Calu3 (cell line): ENCODE measurements around the gene IRF9. TPM values are rescaled to one million over a fixed set of nuclear protein-coding genes. Genes with fewer than 3 reads are reported as not detected.
A peak's percentile ranks its signal among the peaks of the same experiment; 100 is the strongest.

Experiments used
- BruUV-seq: library from RNA; stranded (reverse); fragments of 400-500 nt; replicated peaks from 2 replicates; lab custom pipeline; 2021; lab: Mats Ljungman, UMichigan
- CTCF ChIA-PET: fragments of 300-600 bp; sonication (Branson Sonifier 250); formaldehyde crosslinking; loops from one replicate; lab custom pipeline; 2022; ENCODE audit warnings: antibody characterized with exemption; lab: Charles Lee
- DNase-seq: peaks from one replicate; pipeline ENCODE4 v3.0.0; 2022
- H3K27ac Mint-ChIP-seq: one replicate; pipeline ENCODE4 v1.8.0; 2022; ENCODE audit warnings: mixed read lengths; ENCODE audit not compliant: unreplicated experiment
- H3K27me3 Mint-ChIP-seq: one replicate; pipeline ENCODE4 v1.8.0; 2022; ENCODE audit warnings: mixed read lengths; ENCODE audit not compliant: unreplicated experiment
- H3K36me3 Mint-ChIP-seq: one replicate; pipeline ENCODE4 v1.8.0; 2022; ENCODE audit warnings: mild to moderate bottlenecking, moderate library complexity, mixed read lengths; ENCODE audit not compliant: insufficient read depth, unreplicated experiment
- H3K4me1 Mint-ChIP-seq: one replicate; pipeline ENCODE4 v1.8.0; 2022; ENCODE audit warnings: mild to moderate bottlenecking, low read depth, mixed read lengths; ENCODE audit not compliant: unreplicated experiment
- H3K4me3 Mint-ChIP-seq: one replicate; pipeline ENCODE4 v1.8.0; 2022; ENCODE audit warnings: mild to moderate bottlenecking, low read depth, moderate library complexity, mixed read lengths; ENCODE audit not compliant: unreplicated experiment
- H3K9me3 Mint-ChIP-seq: one replicate; pipeline ENCODE4 v1.8.0; 2022; ENCODE audit warnings: low read depth, mixed read lengths; ENCODE audit not compliant: unreplicated experiment
- CTCF ChIP-seq: fragments of 200-600 bp; IDR thresholded peaks from one replicate; pipeline ENCODE4 v1.8.0; 2022; ENCODE audit warnings: antibody characterized with exemption; ENCODE audit not compliant: unreplicated experiment
- intact Hi-C: fragments of 100-400 bp; cut with micrococcal nuclease; formaldehyde crosslinking; loops from one replicate; pipeline ENCODE4 v1.10.0; 2022; ENCODE audit not compliant: unreplicated experiment
- total RNA-seq: library from RNA; stranded (reverse); gene quantifications from 2 replicates; pipeline ENCODE4 v1.2.3, GENCODE V29; 2022

Gene IRF9
- total RNA-seq, 1 experiment from 2014 or later: 124 TPM

GRCh38 chr14:24136684-24137528, 24.2 kb upstream of the IRF9 start:
- Mint-ChIP-seq H3K36me3 (peaks cover 54% of the 10 kb centered on the region), H3K4me3 (peak overlapping the region; percentile 82), H3K27me3 (no peaks in the 10 kb centered on the region), H3K4me1 (peaks cover 30% of the 10 kb centered on the region), H3K9me3 (no peaks in the 10 kb centered on the region), H3K27ac (peak overlapping the region; percentile 46)
- CTCF ChIA-PET: interaction anchor here (1.0 to 2.5 kb wide), 4 partner anchors 10 to 28 kb away, joined by 3 to 9 read pairs (median 7); partner anchors contain the start of genes DCAF11, IRF9, NRL and RNF31
- BruUV-seq: no TSS peak
- intact Hi-C loops: no loop called here
- no peak for DNase-seq
- no peak for TF ChIP-seq CTCF

- Mint-ChIP-seq H3K36me3 (peaks cover 62% of the 10 kb centered on the region), H3K27ac (no peak overlapping the region), H3K4me1 (peaks cover 30% of the 10 kb centered on the region), H3K27me3 (no peaks in the 10 kb centered on the region), H3K9me3 (no peaks in the 10 kb centered on the region), H3K4me3 (peak overlapping the region; percentile 82)
- BruUV-seq: TSS peak; percentile 77
- no peak for DNase-seq
- CTCF ChIA-PET: interaction anchor here (1.0 to 2.5 kb wide), 3 partner anchors 23 to 29 kb away, joined by 3 to 9 read pairs (median 9); partner anchors contain the start of genes DCAF11, IRF9 and NRL
- no peak for TF ChIP-seq CTCF
- intact Hi-C loops: no loop called here
Measured at GRCh38 chr14:24137529-24138395, 23.3 kb upstream of the IRF9 start.

GRCh38 chr14:24138396-24139271, 22.4 kb upstream of the IRF9 start:
- Mint-ChIP-seq H3K4me3 (peak overlapping the region; percentile 89), H3K36me3 (peaks cover 62% of the 10 kb centered on the region), H3K4me1 (peaks cover 30% of the 10 kb centered on the region), H3K27ac (no peak overlapping the region), H3K9me3 (no peaks in the 10 kb centered on the region), H3K27me3 (no peaks in the 10 kb centered on the region)
- no peak for TF ChIP-seq CTCF
- BruUV-seq: no TSS peak
- CTCF ChIA-PET: no interaction called here
- DNase-seq: no peak
- intact Hi-C loops: no loop called here
